ENCODE data around the gene RPH3AL.

DNA sequence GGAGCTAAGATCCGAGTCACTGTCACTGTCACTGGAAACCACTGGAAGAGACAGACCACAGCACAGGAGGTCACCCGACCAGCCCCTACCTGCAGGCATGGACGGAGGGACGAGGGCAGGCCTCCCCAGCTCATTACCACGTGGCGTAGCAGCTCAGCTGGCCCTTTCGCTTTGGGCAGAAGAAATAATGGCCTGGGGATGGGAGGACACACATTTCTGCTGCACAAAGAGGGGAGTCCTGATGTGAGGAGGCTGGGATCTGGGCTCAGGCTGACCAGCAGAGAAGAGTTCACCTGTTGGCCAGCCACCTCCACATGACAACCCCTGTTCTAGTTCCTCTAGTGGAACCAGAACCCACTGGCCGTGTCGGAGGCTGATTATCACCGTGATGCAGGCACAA is 132.9 kb downstream of the RPH3AL start:
- TF ChIP-seq, protein P1, sequence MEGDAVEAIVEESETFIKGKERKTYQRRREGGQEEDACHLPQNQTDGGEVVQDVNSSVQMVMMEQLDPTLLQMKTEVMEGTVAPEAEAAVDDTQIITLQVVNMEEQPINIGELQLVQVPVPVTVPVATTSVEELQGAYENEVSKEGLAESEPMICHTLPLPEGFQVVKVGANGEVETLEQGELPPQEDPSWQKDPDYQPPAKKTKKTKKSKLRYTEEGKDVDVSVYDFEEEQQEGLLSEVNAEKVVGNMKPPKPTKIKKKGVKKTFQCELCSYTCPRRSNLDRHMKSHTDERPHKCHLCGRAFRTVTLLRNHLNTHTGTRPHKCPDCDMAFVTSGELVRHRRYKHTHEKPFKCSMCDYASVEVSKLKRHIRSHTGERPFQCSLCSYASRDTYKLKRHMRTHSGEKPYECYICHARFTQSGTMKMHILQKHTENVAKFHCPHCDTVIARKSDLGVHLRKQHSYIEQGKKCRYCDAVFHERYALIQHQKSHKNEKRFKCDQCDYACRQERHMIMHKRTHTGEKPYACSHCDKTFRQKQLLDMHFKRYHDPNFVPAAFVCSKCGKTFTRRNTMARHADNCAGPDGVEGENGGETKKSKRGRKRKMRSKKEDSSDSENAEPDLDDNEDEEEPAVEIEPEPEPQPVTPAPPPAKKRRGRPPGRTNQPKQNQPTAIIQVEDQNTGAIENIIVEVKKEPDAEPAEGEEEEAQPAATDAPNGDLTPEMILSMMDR (IDR thresholded peaks at IDR 0.05) = no peak
- TF ChIP-seq POLR2A (IDR thresholded peaks at IDR 0.05) = no peak

Measured in right lobe of liver (tissue), 4 donors.